ENCODE results near the gene LIG4. TPM values are rescaled to one million over a fixed set of nuclear protein-coding genes. Genes with fewer than 3 reads are reported as not detected.

LIG4 gene
- total RNA-seq, 1 donor from 2014 or later = 10.5 TPM

- DNase-seq (ENCODE audit: low read depth, low spot score) = no peak
- H3K4me1 Mint-ChIP-seq = no peaks in the 10 kb centered on the region
- H3K4me3 Mint-ChIP-seq = no peak overlapping the region
- H3K27ac Mint-ChIP-seq (ENCODE audit: unreplicated experiment) = no peak overlapping the region
- H3K9me3 Mint-ChIP-seq = peaks cover 7% of the 10 kb centered on the region
- H3K27me3 Mint-ChIP-seq (ENCODE audit: low read depth) = peaks cover 4% of the 10 kb centered on the region
- H3K36me3 Mint-ChIP-seq (ENCODE audit: low read depth) = no peaks in the 10 kb centered on the region
- no peak for TF ChIP-seq CTCF (conservative IDR thresholded peaks at IDR 0.05)
Observed at GRCh38 chr13:108193806-108194205, 21.5 kb downstream of the LIG4 start.

- no peaks in the 10 kb centered on the region for H3K27me3 Mint-ChIP-seq (ENCODE audit: low read depth)
- H3K4me3 Mint-ChIP-seq = no peak overlapping the region
- peaks cover 6% of the 10 kb centered on the region for H3K9me3 Mint-ChIP-seq
- DNase-seq (ENCODE audit: low read depth, low spot score) = no peak
- H3K4me1 Mint-ChIP-seq = no peaks in the 10 kb centered on the region
- no peak for TF ChIP-seq CTCF (conservative IDR thresholded peaks at IDR 0.05)
- no peak overlapping the region for H3K27ac Mint-ChIP-seq (ENCODE audit: unreplicated experiment)
- no peaks in the 10 kb centered on the region for H3K36me3 Mint-ChIP-seq (ENCODE audit: low read depth)
Observed at GRCh38 chr13:108190897-108191296, 24.4 kb downstream of the LIG4 start.

GRCh38 chr13:108188260-108188659 lies 27.1 kb downstream of the LIG4 start:
- H3K27me3 Mint-ChIP-seq (ENCODE audit: low read depth) = no peaks in the 10 kb centered on the region
- H3K4me1 Mint-ChIP-seq = no peaks in the 10 kb centered on the region

GRCh38 chr13:108185223-108185622 lies 30.1 kb downstream of the LIG4 start:
- TF ChIP-seq CTCF (conservative IDR thresholded peaks at IDR 0.05) = no peak
- Mint-ChIP-seq H3K4me1 (no peaks in the 10 kb centered on the region), H3K27me3 (ENCODE audit: low read depth) (no peaks in the 10 kb centered on the region), H3K4me3 (no peak overlapping the region), H3K9me3 (peaks cover 3% of the 10 kb centered on the region), H3K36me3 (ENCODE audit: low read depth) (no peaks in the 10 kb centered on the region), H3K27ac (ENCODE audit: unreplicated experiment) (no peak overlapping the region)
- DNase-seq (ENCODE audit: low read depth, low spot score) = no peak

More at GRCh38 chr13:108188260-108188659, 27.1 kb downstream of the LIG4 start:
- Mint-ChIP-seq H3K4me3 (no peak overlapping the region), H3K27ac (ENCODE audit: unreplicated experiment) (no peak overlapping the region), H3K36me3 (ENCODE audit: low read depth) (no peaks in the 10 kb centered on the region), H3K9me3 (peaks cover 6% of the 10 kb centered on the region)
- DNase-seq (ENCODE audit: low read depth, low spot score) = no peak
- TF ChIP-seq CTCF (conservative IDR thresholded peaks at IDR 0.05) = no peak

GRCh38 chr13:108182652-108183051 lies 32.7 kb downstream of the LIG4 start:
- H3K36me3 Mint-ChIP-seq (ENCODE audit: low read depth) = no peaks in the 10 kb centered on the region
- H3K27ac Mint-ChIP-seq (ENCODE audit: unreplicated experiment) = no peak overlapping the region
- no peak overlapping the region for H3K4me3 Mint-ChIP-seq

More at GRCh38 chr13:108182652-108183051, 32.7 kb downstream of the LIG4 start:
- Mint-ChIP-seq H3K27me3 (ENCODE audit: low read depth) (no peaks in the 10 kb centered on the region), H3K9me3 (no peaks in the 10 kb centered on the region), H3K4me1 (no peaks in the 10 kb centered on the region)
- no peak for DNase-seq (ENCODE audit: low read depth, low spot score)
- no peak for TF ChIP-seq CTCF (conservative IDR thresholded peaks at IDR 0.05)
